ENCODE measurements around the gene METTL21C.

Gene METTL21C

GRCh38 chr13:102694937-102695336 lies at the start of gene METTL21C:
TSS of gene METTL21C (minus strand) at chr13:102695044. CDS start at chr13:102694498, 546 bp downstream.
- no peak for DNase-seq

- no peak for DNase-seq
Measured at GRCh38 chr13:102742506-102742905, 47.7 kb upstream of the METTL21C start.

DNA sequence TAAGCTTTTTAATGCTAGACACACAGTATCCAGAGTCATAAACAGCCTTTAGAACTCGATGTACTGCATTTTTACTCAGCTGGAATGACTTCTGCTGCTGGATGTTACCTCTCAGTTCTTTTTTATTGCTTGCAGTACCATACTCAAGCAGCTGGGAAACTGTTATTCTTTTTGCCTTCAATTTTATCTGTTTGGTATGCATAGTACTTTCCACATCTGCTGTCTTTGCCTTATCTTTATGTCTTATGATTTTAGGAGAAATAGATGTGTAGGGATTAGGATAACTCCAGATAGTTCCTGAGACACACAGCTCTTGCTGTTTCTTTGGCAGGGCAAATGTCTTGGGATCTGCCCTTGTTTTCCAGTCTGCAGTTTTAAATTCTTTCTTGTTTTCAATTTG lies 47.3 kb upstream of the METTL21C start:
- no peak for DNase-seq

DNA sequence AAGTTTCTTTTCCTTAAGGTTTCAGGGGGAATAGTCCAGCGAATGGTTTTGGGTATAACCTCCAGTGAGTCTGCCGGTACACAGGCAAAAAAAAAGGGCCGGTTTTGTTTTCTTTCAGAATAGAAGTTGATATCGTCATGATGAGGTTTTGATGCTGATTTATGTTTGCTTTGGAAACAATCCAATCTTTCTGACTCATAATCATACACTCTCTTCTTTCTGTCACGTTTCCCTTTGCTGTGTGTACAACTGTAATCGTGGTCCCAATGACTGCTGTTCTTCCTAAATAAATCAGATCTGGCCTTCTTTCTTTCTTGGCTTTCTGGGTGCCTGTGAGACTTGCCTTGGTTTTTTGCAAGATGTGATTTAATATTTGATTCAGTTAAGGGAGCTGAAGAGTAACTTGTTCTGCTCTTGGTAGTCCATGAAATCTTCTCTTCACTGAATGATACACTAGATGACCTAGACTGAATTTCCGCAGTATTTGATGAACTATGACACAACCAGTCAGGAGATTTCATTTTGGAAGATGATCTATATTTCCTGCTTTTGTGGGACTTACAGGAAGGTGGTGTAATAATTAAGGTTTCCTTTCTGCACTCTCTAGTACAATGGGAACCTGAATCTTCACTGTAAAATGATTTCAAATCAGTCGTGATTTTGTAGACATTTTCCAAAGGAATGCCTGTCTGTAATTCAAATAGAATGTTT lies 34.9 kb upstream of the METTL21C start:
- DNase-seq: no peak

GRCh38 chr13:102726430-102726829 lies 31.6 kb upstream of the METTL21C start:
- peak in 1 of 2 experiments; percentile 25 for DNase-seq

GRCh38 chr13:102724923-102725322 lies 30.1 kb upstream of the METTL21C start:
- DNase-seq: peak; percentile 81 to 82

DNA sequence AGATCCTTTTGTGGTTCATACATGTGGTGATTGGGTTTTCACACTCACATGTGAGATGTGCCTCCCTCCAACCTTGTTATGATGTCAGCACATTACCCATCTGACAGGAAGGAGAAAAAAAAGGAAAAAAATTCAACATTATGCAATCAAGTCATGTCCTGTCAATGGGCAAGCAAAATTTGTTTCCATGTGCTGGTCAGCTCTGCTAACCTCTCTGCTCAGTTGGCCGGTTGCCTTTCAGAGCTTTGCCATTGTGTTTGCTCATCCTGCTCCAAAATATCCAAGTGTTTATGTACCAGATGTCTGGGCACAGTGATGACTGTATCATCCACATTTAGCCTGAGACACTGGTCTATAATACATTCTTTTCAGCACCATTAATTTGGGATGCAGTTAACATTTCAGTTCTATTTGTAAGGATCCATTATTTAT lies 27.0 kb upstream of the METTL21C start:
- no peak for DNase-seq

GRCh38 chr13:102718746-102719145 lies 23.9 kb upstream of the METTL21C start:
- no peak for DNase-seq

- DNase-seq: no peak
Measured at GRCh38 chr13:102715447-102715846, 20.6 kb upstream of the METTL21C start.

- DNase-seq: no peak
Measured at GRCh38 chr13:102710261-102710679, 15.4 kb upstream of the METTL21C start.

- DNase-seq: no peak
Measured at GRCh38 chr13:102709536-102709935, 14.7 kb upstream of the METTL21C start.

DNA sequence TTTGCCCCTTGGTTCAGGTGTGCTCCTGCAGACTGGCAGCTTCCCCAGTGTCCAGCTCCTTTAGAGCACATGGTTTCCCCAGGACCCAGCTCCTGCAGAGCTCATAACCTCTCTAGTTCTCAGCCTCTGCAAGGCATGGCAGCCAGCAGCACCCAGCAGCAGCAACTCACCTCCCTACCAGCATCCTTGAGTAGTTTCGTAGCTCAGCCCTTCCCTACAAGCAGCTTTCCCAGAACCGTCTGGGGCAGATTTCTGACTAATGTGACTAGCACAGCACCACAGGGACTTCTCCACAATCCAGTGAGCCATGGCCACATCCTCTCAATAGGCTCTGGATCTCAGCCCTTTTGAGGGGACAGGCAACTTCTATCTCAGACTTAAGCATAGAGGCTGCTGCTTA lies 14.1 kb upstream of the METTL21C start:
- no peak for DNase-seq

DNA sequence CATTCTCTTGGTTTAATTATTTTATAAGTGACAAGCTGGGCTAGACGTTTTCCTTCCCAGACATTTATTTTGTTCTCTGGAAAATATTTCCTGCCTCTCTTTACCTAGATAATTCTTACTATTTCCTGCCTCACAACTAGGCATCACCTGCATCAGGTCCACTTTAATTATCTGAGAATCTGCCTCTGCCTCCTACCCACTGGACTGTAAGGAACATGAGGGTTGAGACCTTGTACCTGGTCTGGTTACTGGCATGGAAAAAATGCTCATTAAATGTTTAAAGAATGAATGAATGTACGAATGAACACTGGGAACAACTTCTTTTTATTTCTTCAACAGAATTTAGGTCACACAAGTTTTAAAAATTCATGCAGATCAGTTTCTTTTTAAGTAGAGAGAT lies 13.4 kb upstream of the METTL21C start:
- DNase-seq: no peak

DNA sequence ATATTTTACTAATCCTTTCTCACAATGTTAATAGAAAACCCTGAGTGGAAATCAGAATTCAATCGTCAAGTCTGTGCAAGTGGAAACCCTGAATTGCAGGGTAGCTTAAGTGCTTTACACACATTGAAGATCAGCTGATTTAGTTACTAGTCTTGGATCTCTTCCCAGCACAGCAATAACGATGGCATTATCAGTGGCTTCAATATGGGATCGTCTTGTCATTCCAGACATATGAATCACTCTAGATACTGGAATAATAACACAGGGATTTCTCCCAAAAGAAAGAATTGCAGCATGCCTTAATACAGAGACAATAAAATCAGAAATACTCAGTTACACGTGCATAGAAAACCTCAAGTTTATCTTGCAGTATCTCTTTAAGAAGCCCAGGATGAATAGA lies 12.6 kb upstream of the METTL21C start:
- DNase-seq: no peak

DNA sequence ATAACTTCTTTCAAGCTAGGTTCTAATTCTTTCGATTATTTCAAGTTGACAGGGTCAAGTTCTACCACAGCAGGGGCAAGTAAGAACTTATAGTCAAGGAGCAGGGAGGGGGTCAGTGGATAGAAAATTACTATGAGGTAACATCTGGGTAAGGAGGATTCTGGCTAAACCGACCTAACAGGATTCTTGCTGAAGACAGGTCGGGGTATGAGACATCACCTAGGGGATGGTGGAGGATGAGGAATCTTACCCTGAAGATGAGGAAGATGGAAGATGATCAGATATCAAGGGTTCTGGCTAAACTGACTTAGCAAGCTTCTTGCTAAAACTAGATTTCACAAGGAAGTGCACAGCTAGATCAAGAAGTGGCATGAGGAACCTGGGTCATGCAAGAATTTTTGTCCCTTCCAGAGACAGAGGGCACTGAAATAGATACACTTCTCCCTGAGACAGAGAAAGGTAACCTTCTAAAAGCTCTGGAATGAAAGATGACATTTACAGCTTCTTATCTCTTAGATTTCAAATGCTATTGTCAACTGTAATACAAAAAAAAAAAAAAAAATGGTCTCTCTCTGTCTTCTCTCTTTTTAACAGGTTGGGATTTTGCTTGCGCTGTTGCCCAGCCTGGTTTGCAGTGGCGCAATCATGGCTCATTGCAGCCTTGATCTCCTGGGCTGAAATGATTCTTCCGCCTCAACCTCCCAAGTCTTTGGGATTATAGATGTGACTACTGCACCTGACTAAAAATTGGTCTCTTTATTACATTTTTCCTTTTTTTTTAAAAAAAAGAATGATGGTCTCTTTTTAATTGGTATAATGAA lies 9.6 kb upstream of the METTL21C start:
- DNase-seq: no peak

GRCh38 chr13:102703726-102704035 lies 8.8 kb upstream of the METTL21C start:
- no peak for DNase-seq

DNA sequence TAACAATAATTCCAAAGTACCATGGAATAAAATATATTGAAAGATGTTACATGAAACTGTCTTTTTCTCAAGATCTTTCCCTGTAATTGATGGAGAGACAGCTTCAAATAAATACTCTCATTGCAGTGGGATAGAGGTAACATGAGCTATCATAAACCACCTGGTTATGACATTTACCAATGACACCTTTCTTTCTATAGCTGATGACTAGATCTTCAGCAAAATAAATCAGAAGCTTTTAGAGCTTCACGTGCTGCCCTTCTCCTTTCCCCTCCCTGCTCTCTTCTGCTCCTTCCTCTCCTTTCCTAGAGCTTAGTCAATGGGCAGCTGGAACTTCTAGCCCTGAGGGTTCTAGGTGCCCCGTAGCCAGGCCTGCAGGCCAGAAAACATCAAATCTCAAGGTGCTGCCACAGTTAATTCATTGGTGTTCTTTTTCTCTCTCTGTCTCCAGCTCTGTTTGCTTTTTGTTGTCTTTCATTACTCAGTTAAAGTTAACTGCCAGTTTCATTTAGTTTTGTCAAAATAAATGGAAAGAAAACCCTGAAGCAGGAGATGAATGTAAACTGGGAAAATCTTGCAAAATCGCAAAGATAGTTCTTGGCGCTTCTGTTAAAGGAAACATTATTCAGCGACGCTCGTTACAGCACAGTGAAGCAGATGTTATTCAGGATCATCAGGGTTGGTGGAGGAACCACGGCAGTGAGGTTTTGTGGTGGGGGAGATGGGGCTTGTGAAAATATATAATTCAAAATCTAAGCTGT lies 8.3 kb upstream of the METTL21C start:
- DNase-seq: no peak

GRCh38 chr13:102701331-102701730 lies 6.5 kb upstream of the METTL21C start:
- DNase-seq: no peak

- DNase-seq: no peak
Measured at GRCh38 chr13:102700088-102701031, 5.5 kb upstream of the METTL21C start.

- DNase-seq: no peak
Measured at GRCh38 chr13:102699504-102699903, 4.7 kb upstream of the METTL21C start.

GRCh38 chr13:102698649-102698980 lies 3.8 kb upstream of the METTL21C start:
- no peak for DNase-seq

GRCh38 chr13:102697929-102698648 lies 3.2 kb upstream of the METTL21C start:
- no peak for DNase-seq

All from Kasumi-1 (cell line).